Activated CD8-positive, alpha-beta memory T cell treated with anti-CD3 and anti-CD28 coated beads, Interleukin-2, amount 10 ng/mL, durations not matched to agents 7 days and 5 days (primary cell): Measurements from ENCODE around the gene SPEM3. TPM values are rescaled to one million over a fixed set of nuclear protein-coding genes. Genes with fewer than 3 reads are reported as not detected.

Experiments
- ATAC-seq: fragments of 150-1000 bp; cut with Tn5 transposase; one replicate; pipeline ENCODE4 v1.10.0; 2021; ENCODE audit warnings: moderate library complexity
- CTCF ChIA-PET: fragments of 350-600 bp; sonication (Branson Sonifier 250); formaldehyde crosslinking; loops from one replicate; lab custom pipeline; 2021; ENCODE audit warnings: antibody characterized with exemption; lab: Charles Lee
- DNase-seq: peaks from one replicate; pipeline ENCODE4 v3.0.0-alpha.2; 2020
- H3K27ac Mint-ChIP-seq: one replicate; pipeline ENCODE4 v1.8.0; 2021; ENCODE audit warnings: mild to moderate bottlenecking, mixed read lengths
- H3K27me3 Mint-ChIP-seq: one replicate; pipeline ENCODE4 v1.8.0; 2021; ENCODE audit warnings: mixed read lengths
- H3K36me3 Mint-ChIP-seq: one replicate; pipeline ENCODE4 v1.8.0; 2021; ENCODE audit warnings: mild to moderate bottlenecking, mixed read lengths
- H3K4me1 Mint-ChIP-seq: one replicate; pipeline ENCODE4 v1.8.0; 2021; ENCODE audit warnings: mixed read lengths
- H3K4me3 Mint-ChIP-seq: one replicate; pipeline ENCODE4 v1.8.0; 2021; ENCODE audit warnings: mild to moderate bottlenecking, moderate library complexity, mixed read lengths
- H3K9me3 Mint-ChIP-seq: one replicate; pipeline ENCODE4 v1.8.0; 2022; ENCODE audit warnings: low read depth, mixed read lengths
- total RNA-seq, 2 experiments: library from RNA; stranded (reverse); gene quantifications; one replicate each; pipeline ENCODE4 v1.2.3, GENCODE V29; 2021

SPEM3 gene
- total RNA-seq, 2 experiments from 2014 or later = not detected

GRCh38 chr17:7406235-7406825 is 22.3 kb upstream of the SPEM3 start:
- DNase-seq (no peak), ATAC-seq (no peak)
- Mint-ChIP-seq H3K4me3 (peak overlapping the region; percentile 29), H3K27ac (no peak overlapping the region), H3K9me3 (no peaks in the 10 kb centered on the region), H3K4me1 (peaks cover 13% of the 10 kb centered on the region), H3K27me3 (peaks cover 9% of the 10 kb centered on the region), H3K36me3 (no peaks in the 10 kb centered on the region)
- CTCF ChIA-PET = interaction anchor here (0.9 to 1.7 kb wide), 3 partner anchors 13 to 51 kb away, joined by 3 to 8 read pairs (median 3); partner anchors contain the start of gene PLSCR3

- H3K4me1 Mint-ChIP-seq = peaks cover 13% of the 10 kb centered on the region
- H3K27ac Mint-ChIP-seq = no peak overlapping the region
These were observed 21.6 kb upstream of the SPEM3 start for GRCh38 chr17:7407082-7407481.

DNA sequence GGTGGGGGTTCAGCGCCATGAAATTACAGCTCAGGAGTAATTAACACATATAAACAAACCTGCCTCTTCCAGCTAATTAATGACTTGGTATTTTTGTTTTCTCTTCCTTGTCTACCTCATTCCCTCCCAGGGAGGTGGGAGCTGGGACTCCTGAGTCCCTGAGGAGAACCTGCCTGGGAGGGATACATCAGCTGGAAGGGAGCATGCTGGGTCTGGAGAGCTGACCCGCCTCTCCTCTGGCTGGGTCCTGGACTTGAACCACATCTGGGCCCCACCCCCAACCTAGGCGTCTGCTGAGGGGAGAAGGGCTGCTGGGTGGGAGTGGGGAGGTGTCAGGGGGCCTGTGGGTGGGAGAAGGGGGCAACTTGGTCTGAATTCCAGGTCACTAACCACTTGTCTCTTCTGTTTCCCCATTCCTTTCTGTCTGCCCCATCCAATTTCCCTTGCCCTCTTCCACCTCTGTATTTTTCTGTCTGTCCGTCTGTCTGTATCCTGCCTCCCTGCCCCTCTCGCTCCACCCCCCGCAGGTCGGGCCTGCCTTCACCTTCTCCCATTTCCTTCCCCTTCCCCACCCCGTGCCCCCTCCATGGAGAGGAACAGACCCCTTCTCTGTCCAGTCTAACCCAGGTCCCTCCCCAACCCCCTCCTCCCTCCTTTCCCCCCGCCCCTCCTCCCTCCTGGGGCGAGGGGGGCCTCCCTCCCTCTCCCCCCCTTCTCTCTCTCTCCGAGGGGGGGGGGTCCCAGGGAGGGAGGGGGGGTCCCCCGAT is 21.0 kb upstream of the SPEM3 start, which contains the start of gene NLGN2:
NLGN2 (plus strand) TSS at position 361 of the 767 bp plus-strand sequence. CDS start 411 bp downstream, outside the sequence.
- H3K27me3 Mint-ChIP-seq = peaks cover 9% of the 10 kb centered on the region
- H3K27ac Mint-ChIP-seq = peak within 1 kb of the TSS; percentile 62
- no peaks in the 10 kb centered on the region for H3K36me3 Mint-ChIP-seq
- CTCF ChIA-PET = interaction anchor here (1.2 to 1.7 kb wide), 2 partner anchors 14 to 29 kb away, joined by 3 to 8 read pairs; partner anchors contain the start of gene PLSCR3
- no peak for DNase-seq
- no peaks in the 10 kb centered on the region for H3K9me3 Mint-ChIP-seq
- peaks cover 13% of the 10 kb centered on the region for H3K4me1 Mint-ChIP-seq
- no peak within 1 kb of the TSS for H3K4me3 Mint-ChIP-seq
- no peak for ATAC-seq

More at GRCh38 chr17:7407082-7407481, 21.6 kb upstream of the SPEM3 start:
- CTCF ChIA-PET = interaction anchor here (1.2 to 1.7 kb wide), 2 partner anchors 13 to 29 kb away, joined by 3 to 8 read pairs; partner anchors contain the start of gene PLSCR3
- Mint-ChIP-seq H3K4me3 (no peak overlapping the region), H3K27me3 (peaks cover 9% of the 10 kb centered on the region), H3K36me3 (no peaks in the 10 kb centered on the region), H3K9me3 (no peaks in the 10 kb centered on the region)
- DNase-seq (no peak), ATAC-seq (no peak)

DNA sequence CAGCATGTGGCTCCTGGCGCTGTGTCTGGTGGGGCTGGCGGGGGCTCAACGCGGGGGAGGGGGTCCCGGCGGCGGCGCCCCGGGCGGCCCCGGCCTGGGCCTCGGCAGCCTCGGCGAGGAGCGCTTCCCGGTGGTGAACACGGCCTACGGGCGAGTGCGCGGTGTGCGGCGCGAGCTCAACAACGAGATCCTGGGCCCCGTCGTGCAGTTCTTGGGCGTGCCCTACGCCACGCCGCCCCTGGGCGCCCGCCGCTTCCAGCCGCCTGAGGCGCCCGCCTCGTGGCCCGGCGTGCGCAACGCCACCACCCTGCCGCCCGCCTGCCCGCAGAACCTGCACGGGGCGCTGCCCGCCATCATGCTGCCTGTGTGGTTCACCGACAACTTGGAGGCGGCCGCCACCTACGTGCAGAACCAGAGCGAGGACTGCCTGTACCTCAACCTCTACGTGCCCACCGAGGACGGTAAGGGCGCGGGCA is 20.4 kb upstream of the SPEM3 start:
- Mint-ChIP-seq H3K27me3 (peaks cover 9% of the 10 kb centered on the region), H3K4me3 (no peak overlapping the region), H3K27ac (no peak overlapping the region), H3K36me3 (no peaks in the 10 kb centered on the region), H3K9me3 (no peaks in the 10 kb centered on the region), H3K4me1 (peaks cover 7% of the 10 kb centered on the region)
- ATAC-seq (no peak), DNase-seq (no peak)
- CTCF ChIA-PET = interaction anchor here (1.7 kb wide), 1 partner anchor 28 kb away, joined by 8 read pairs; no protein-coding TSS in a partner anchor

DNA sequence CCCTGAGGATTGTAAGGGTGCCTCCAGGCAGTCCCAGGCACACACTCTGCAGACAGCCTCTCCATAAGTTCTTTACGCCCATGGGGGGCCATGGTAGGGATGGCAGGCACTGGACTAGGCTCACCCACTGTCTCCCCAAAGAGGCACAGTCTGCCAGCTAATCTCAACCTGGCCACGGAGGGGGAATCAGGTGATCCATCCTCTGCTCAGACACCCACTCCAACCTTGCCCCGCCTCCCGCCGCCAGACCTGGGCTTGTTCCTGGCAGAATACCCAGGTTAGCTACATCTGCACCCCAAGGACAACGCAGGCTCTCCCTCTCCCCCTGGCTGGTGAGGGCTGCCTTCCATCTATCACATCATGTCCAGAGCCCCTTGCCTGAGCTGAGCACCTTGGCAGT is 19.8 kb upstream of the SPEM3 start:
- Mint-ChIP-seq H3K27ac (no peak overlapping the region), H3K27me3 (peaks cover 9% of the 10 kb centered on the region), H3K36me3 (no peaks in the 10 kb centered on the region), H3K4me1 (peaks cover 6% of the 10 kb centered on the region), H3K9me3 (no peaks in the 10 kb centered on the region), H3K4me3 (no peak overlapping the region)
- DNase-seq = no peak
- no peak for ATAC-seq
- CTCF ChIA-PET = no interaction called here

DNA sequence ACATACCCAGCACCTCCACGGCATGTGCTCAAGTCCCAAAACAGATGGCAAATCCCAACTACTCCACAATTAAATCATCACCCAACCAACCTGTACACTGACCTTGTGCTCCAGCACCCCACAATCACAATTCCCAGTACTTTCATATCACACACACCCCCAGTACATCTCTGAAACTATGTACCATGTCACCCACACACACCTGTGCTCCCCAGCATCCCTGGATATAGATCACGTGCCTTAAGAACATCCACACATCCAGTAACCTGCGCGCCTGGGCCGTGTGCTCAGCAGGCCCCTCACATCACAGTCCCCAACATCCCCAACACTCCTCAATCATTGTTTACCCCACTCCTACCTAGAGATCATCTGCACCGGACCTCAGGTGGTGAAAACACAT is 18.9 kb upstream of the SPEM3 start:
- Mint-ChIP-seq H3K36me3 (no peaks in the 10 kb centered on the region), H3K4me1 (peaks cover 6% of the 10 kb centered on the region), H3K4me3 (no peak overlapping the region), H3K27ac (no peak overlapping the region), H3K9me3 (no peaks in the 10 kb centered on the region), H3K27me3 (peaks cover 9% of the 10 kb centered on the region)
- DNase-seq (no peak), ATAC-seq (no peak)
- CTCF ChIA-PET = interaction anchor here (1.4 kb wide), 1 partner anchor 27 kb away, joined by 4 read pairs; no protein-coding TSS in a partner anchor

- DNase-seq (no peak), ATAC-seq (no peak)
- CTCF ChIA-PET = interaction anchor here (1.4 kb wide), 1 partner anchor 26 kb away, joined by 4 read pairs; no protein-coding TSS in a partner anchor
- Mint-ChIP-seq H3K4me1 (peaks cover 4% of the 10 kb centered on the region), H3K27ac (no peak overlapping the region), H3K36me3 (no peaks in the 10 kb centered on the region), H3K27me3 (peaks cover 5% of the 10 kb centered on the region), H3K9me3 (no peaks in the 10 kb centered on the region), H3K4me3 (no peak overlapping the region)
These were observed 17.8 kb upstream of the SPEM3 start for GRCh38 chr17:7410634-7411426.

GRCh38 chr17:7411427-7411750 is 17.3 kb upstream of the SPEM3 start:
- Mint-ChIP-seq H3K4me3 (no peak overlapping the region), H3K27ac (no peak overlapping the region), H3K4me1 (peaks cover 4% of the 10 kb centered on the region), H3K27me3 (no peaks in the 10 kb centered on the region), H3K9me3 (no peaks in the 10 kb centered on the region), H3K36me3 (no peaks in the 10 kb centered on the region)
- ATAC-seq (no peak), DNase-seq (no peak)
- CTCF ChIA-PET = no interaction called here

DNA sequence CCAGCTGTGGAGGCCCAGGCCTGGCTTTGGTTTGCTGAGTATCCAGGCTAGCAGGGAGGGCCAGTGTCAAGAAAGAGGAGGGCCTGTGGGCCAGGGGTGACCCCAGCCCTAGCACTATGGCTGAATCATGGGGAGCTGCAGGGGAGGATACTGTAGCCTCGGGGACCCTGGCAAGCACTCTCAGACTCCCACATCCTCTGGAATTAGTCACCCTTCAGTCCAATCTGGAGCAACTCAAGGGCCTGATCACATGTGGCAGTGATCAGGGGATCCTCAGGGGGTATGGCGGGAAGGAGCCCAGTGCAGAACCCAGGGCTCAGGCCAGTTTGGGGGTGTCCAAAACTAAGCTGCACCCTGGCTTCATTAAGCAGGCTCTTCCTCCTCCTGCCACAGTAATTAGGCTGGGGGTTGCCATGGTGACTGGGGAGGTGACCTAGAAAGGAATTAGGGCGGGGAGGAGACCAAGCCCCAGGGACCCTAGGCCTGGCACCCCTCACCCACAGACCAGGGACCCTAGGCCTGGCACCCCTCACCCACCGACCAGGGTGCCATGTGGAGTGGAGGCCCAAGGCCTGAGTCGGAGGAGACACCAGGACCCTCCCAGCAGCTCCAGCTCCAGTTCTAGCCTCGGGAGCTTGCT is 15.2 kb upstream of the SPEM3 start:
- ATAC-seq = no peak

GRCh38 chr17:7414837-7415236 is 13.8 kb upstream of the SPEM3 start:
- CTCF ChIA-PET = interaction anchor here (2.1 kb wide), 1 partner anchor 59 kb away, joined by 7 read pairs; no protein-coding TSS in a partner anchor
- Mint-ChIP-seq H3K4me3 (no peak overlapping the region), H3K36me3 (no peaks in the 10 kb centered on the region), H3K4me1 (no peaks in the 10 kb centered on the region), H3K27me3 (no peaks in the 10 kb centered on the region), H3K27ac (no peak overlapping the region), H3K9me3 (no peaks in the 10 kb centered on the region)
- no peak for DNase-seq
- no peak for ATAC-seq

More for the DNA sequence above, 15.2 kb upstream of the SPEM3 start:
- no peak overlapping the region for H3K27ac Mint-ChIP-seq
- no peaks in the 10 kb centered on the region for H3K36me3 Mint-ChIP-seq
- no peak for DNase-seq
- no peak overlapping the region for H3K4me3 Mint-ChIP-seq
- H3K9me3 Mint-ChIP-seq = no peaks in the 10 kb centered on the region
- no peaks in the 10 kb centered on the region for H3K27me3 Mint-ChIP-seq
- CTCF ChIA-PET = interaction anchor here (1.2 to 1.5 kb wide), 2 partner anchors 10 to 12 kb away, joined by 3 to 4 read pairs; partner anchors contain the start of gene SPEM2
- H3K4me1 Mint-ChIP-seq = no peaks in the 10 kb centered on the region

DNA sequence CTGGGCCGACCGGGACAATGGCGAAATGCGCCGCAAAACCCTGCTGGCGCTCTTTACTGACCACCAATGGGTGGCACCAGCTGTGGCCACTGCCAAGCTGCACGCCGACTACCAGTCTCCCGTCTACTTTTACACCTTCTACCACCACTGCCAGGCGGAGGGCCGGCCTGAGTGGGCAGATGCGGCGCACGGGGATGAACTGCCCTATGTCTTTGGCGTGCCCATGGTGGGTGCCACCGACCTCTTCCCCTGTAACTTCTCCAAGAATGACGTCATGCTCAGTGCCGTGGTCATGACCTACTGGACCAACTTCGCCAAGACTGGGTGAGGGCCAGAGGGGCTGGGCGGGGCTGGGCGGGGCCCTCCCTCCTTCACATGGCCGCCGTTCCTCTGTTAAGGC is 12.9 kb upstream of the SPEM3 start:
- H3K36me3 Mint-ChIP-seq = no peaks in the 10 kb centered on the region
- no peaks in the 10 kb centered on the region for H3K4me1 Mint-ChIP-seq
- no peaks in the 10 kb centered on the region for H3K9me3 Mint-ChIP-seq
- CTCF ChIA-PET = interaction anchor here (2.1 kb wide), 1 partner anchor 60 kb away, joined by 7 read pairs; no protein-coding TSS in a partner anchor
- H3K27ac Mint-ChIP-seq = no peak overlapping the region
- ATAC-seq = no peak
- no peaks in the 10 kb centered on the region for H3K27me3 Mint-ChIP-seq
- DNase-seq = no peak
- H3K4me3 Mint-ChIP-seq = no peak overlapping the region

GRCh38 chr17:7416323-7416722 is 12.3 kb upstream of the SPEM3 start:
- H3K4me3 Mint-ChIP-seq = no peak overlapping the region
- no peaks in the 10 kb centered on the region for H3K27me3 Mint-ChIP-seq
- no peaks in the 10 kb centered on the region for H3K4me1 Mint-ChIP-seq
- H3K27ac Mint-ChIP-seq = no peak overlapping the region
- CTCF ChIA-PET = interaction anchor here (2.1 kb wide), 1 partner anchor 60 kb away, joined by 7 read pairs; no protein-coding TSS in a partner anchor
- H3K36me3 Mint-ChIP-seq = no peaks in the 10 kb centered on the region
- H3K9me3 Mint-ChIP-seq = no peaks in the 10 kb centered on the region
- DNase-seq (no peak), ATAC-seq (no peak)
